HepG2 (cell line): ENCODE data around the gene CCDC157. TPM values are rescaled to one million over a fixed set of nuclear protein-coding genes. Genes with fewer than 3 reads are reported as not detected.

ENCODE experiments used
- BHLHE40 ChIP-seq: IDR thresholded peaks from 2 replicates; pipeline ENCODE4 v1.6.1; 2011; ENCODE audit warnings: low read length, improper control_type of control experiment
- CEBPB ChIP-seq: IDR thresholded peaks from 2 replicates; pipeline ENCODE4 v1.6.1; 2011; ENCODE audit warnings: low read depth, low read length, improper control_type of control experiment, borderline replicate concordance
- FOXO1 ChIP-seq: sonication (generic); formaldehyde crosslinking; IDR thresholded peaks from 2 replicates; pipeline ENCODE4 v1.4.0; 2020; ENCODE audit warnings: missing genetic modification reagents
- FOXP1 ChIP-seq, 2 experiments: fragments of 450-650 bp in 1 of 2; IDR thresholded peaks; 2 replicates each; pipeline ENCODE4 v1.6.1; 2017 to 2018; ENCODE audit warnings: antibody characterized with exemption in 1 of 2
- KDM2A ChIP-seq: sonication (generic); formaldehyde crosslinking; IDR thresholded peaks from 2 replicates; pipeline ENCODE4 v1.4.0; 2020; ENCODE audit warnings: low read depth, missing genetic modification reagents, borderline replicate concordance
- MXI1 ChIP-seq: IDR thresholded peaks from 3 replicates; pipeline ENCODE4 v1.6.1; 2012; ENCODE audit warnings: low read depth, low read length, inconsistent platforms, borderline replicate concordance
- NPAS2 ChIP-seq: sonication (generic); formaldehyde crosslinking; IDR thresholded peaks from 2 replicates; pipeline ENCODE4 v1.8.0; 2022; ENCODE audit warnings: mild to moderate bottlenecking, missing genetic modification reagents, borderline replicate concordance
- NR2F1 ChIP-seq, 2 experiments: fragments of 450-650 bp in 1 of 2; formaldehyde crosslinking in 1 of 2; IDR thresholded peaks; 2 replicates each; pipeline versions ENCODE4 v1.5.0 to v1.6.1; 2016 to 2020; ENCODE audit warnings: mild to moderate bottlenecking in 1 of 2, missing compliant biosample characterization in 1 of 2, missing genetic modification reagents in 1 of 2, moderate library complexity in 1 of 2
- RXRB ChIP-seq: IDR thresholded peaks from 2 replicates; pipeline ENCODE4 v1.6.1; 2016; ENCODE audit warnings: borderline replicate concordance, missing genetic modification reagents, missing compliant biosample characterization
- SALL1 ChIP-seq: sonication (generic); formaldehyde crosslinking; IDR thresholded peaks from 2 replicates; pipeline ENCODE4 v1.8.0; 2022; ENCODE audit warnings: mild to moderate bottlenecking, missing genetic modification reagents
- SKI ChIP-seq: fragments of 450-650 bp; IDR thresholded peaks from one replicate; pipeline ENCODE4 v1.6.1; 2018; ENCODE audit warnings: mild to moderate bottlenecking; ENCODE audit not compliant: partially characterized antibody
- TGIF2 ChIP-seq: IDR thresholded peaks from 2 replicates; pipeline ENCODE4 v1.6.1; 2016; ENCODE audit warnings: control low read depth, missing compliant biosample characterization
- TOPORS ChIP-seq: sonication (generic); formaldehyde crosslinking; IDR thresholded peaks from 2 replicates; pipeline ENCODE4 v1.8.0; 2023; ENCODE audit warnings: mild to moderate bottlenecking, missing genetic modification reagents
- ZBTB38 ChIP-seq: sonication (generic); formaldehyde crosslinking; IDR thresholded peaks from 2 replicates; pipeline ENCODE4 v1.5.1; 2020; ENCODE audit warnings: mild to moderate bottlenecking, missing genetic modification reagents
- ZNF616 ChIP-seq: sonication (generic); formaldehyde crosslinking; IDR thresholded peaks from 2 replicates; pipeline ENCODE4 v1.5.0; 2020; ENCODE audit warnings: low read depth, mild to moderate bottlenecking, missing genetic modification reagents
- ZNF766 ChIP-seq: sonication (generic); formaldehyde crosslinking; IDR thresholded peaks from 2 replicates; pipeline ENCODE4 v1.5.0; 2020; ENCODE audit warnings: missing genetic modification reagents, borderline replicate concordance
- ZNF816 ChIP-seq: sonication (generic); formaldehyde crosslinking; IDR thresholded peaks from 2 replicates; pipeline ENCODE4 v1.8.0; 2022; ENCODE audit warnings: missing genetic modification reagents, mild to moderate bottlenecking, borderline replicate concordance
- polyA plus RNA-seq, 8 experiments: library from polyadenylated mRNA; depleted of rRNA in 3 of 8; stranded (reverse) in 7 of 8; unstranded in 1 of 8; fragments of >200 nt; fragmentation: Illumina TruSeq in 4 of 8; extraction: Trizol in 4 of 8; gene quantifications; 2 replicates each; pipeline versions ENCODE4 v1.2.1 to v1.2.3, GENCODE V29; 2011 to 2016; ENCODE audit warnings: low read depth in 4 of 8, missing spikeins in 1 of 8, mixed read lengths in 1 of 8; ENCODE audit not compliant: insufficient read depth in 1 of 8
- total RNA-seq, 5 experiments: library from RNA; depleted of rRNA; stranded (reverse); fragments of >200 nt; fragmentation: Illumina TruSeq; extraction: Trizol; gene quantifications; 2 replicates each; pipeline ENCODE4 v1.2.3, GENCODE V29; 2016; ENCODE audit warnings: low read depth in 1 of 5
- TF ChIP-seq, protein P1 (sequence below): IDR thresholded peaks from 2 replicates; pipeline ENCODE4 v1.6.1; 2016; ENCODE audit warnings: missing compliant biosample characterization, missing genetic modification reagents, borderline replicate concordance
- TF ChIP-seq, protein P2 (sequence below): IDR thresholded peaks from 2 replicates; pipeline ENCODE4 v1.6.1; 2012; ENCODE audit warnings: inconsistent platforms
- TF ChIP-seq, protein P3 (sequence below): IDR thresholded peaks from 2 replicates; pipeline ENCODE4 v1.6.1; 2016; ENCODE audit warnings: control low read depth
- TF ChIP-seq, protein P4 (sequence below): sonication (generic); formaldehyde crosslinking; IDR thresholded peaks from 2 replicates; pipeline ENCODE4 v1.9.0; 2022; ENCODE audit warnings: missing genetic modification reagents, mild to moderate bottlenecking, borderline replicate concordance
- TF ChIP-seq, protein P5 (sequence below): sonication (generic); formaldehyde crosslinking; IDR thresholded peaks from 2 replicates; pipeline ENCODE4 v1.5.0; 2020; ENCODE audit warnings: mild to moderate bottlenecking, missing genetic modification reagents, moderate library complexity

CCDC157 gene
- total and polyA plus RNA-seq, 2 of the 13 experiments (the other 11 are each of a cell fraction or from before 2014, with no cell fraction given), result 1.4 to 1.6 TPM

DNA sequence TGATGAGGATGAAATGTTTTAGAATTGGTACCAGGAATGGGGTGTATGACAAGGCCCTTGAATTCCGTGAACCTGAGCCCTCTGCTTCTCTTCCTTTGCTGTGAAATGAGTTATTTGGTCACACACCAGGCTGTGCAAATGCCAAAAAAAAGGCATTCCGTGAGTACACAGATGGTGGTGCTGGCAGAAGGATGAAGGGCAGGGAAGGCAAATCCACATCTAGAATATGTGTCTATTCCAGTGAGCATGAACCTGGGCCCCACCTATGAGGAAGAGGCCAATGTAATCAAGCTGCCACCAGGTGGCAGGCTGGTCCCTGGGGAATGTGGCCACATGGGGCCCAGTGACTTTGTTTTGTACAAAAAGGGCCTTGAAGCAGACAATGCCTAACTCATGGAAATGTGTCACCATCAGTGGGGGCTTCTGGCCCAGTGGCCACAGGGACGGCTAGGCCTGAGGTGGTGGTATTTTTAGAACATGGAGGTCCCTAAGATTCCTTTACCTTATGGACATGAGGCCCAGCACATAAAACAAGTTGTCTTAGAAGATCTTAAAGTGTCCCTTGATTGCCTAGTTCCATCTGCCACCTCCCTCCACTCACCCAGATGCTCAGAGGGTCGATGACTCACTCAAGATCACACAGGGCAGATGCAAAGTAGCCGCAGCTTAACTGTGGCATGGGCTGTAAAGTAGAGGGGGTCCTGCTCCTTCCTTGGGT lies 34.3 kb downstream of the CCDC157 start (continued):
- TF ChIP-seq, protein P1, sequence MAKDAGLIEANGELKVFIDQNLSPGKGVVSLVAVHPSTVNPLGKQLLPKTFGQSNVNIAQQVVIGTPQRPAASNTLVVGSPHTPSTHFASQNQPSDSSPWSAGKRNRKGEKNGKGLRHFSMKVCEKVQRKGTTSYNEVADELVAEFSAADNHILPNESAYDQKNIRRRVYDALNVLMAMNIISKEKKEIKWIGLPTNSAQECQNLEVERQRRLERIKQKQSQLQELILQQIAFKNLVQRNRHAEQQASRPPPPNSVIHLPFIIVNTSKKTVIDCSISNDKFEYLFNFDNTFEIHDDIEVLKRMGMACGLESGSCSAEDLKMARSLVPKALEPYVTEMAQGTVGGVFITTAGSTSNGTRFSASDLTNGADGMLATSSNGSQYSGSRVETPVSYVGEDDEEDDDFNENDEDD (CRISPR knock-in tag), result 0 out of 2 replicates have a peak, but pooled peaks have one; percentile 21
- TF ChIP-seq TOPORS (CRISPR knock-in tag) (0 out of 2 replicates have a peak, but pooled peaks have one; percentile 24), BHLHE40 (peak; percentile 29; the same call in 1 of the 2 replicates), KDM2A (CRISPR knock-in tag) (peak; percentile 74), TGIF2 (CRISPR knock-in tag) (0 out of 2 replicates have a peak, but pooled peaks have one; percentile 25), RXRB (CRISPR knock-in tag) (peak; percentile 50; the same call in 1 of the 2 replicates), MXI1 (peak; percentile 27; the same call in 1 of the 3 replicates), ZNF816 (CRISPR knock-in tag) (no peak), ZNF766 (no peak), CEBPB (0 out of 2 replicates have a peak, but pooled peaks have one; percentile 5), SALL1 (CRISPR knock-in tag) (peak; percentile 57; the same call in 1 of the 2 replicates), FOXO1 (CRISPR knock-in tag) (0 out of 2 replicates have a peak, but pooled peaks have one; percentile 18), NPAS2 (CRISPR knock-in tag) (no peak), ZNF616 (CRISPR knock-in tag) (no peak), SKI (no peak), FOXP1 (IDR thresholded peaks at IDR 0.05) (no peak), FOXP1 (CRISPR knock-in tag; IDR thresholded peaks at IDR 0.05) (no peak), ZBTB38 (CRISPR knock-in tag) (no peak), NR2F1 (CRISPR knock-in tag; IDR thresholded peaks at IDR 0.05) (0 out of 4 replicates have a peak, but pooled peaks of 1 of the 2 experiments have one; percentile 11)
- TF ChIP-seq, protein P2, sequence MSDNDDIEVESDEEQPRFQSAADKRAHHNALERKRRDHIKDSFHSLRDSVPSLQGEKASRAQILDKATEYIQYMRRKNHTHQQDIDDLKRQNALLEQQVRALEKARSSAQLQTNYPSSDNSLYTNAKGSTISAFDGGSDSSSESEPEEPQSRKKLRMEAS, result peak; percentile 62
- TF ChIP-seq, protein P3, sequence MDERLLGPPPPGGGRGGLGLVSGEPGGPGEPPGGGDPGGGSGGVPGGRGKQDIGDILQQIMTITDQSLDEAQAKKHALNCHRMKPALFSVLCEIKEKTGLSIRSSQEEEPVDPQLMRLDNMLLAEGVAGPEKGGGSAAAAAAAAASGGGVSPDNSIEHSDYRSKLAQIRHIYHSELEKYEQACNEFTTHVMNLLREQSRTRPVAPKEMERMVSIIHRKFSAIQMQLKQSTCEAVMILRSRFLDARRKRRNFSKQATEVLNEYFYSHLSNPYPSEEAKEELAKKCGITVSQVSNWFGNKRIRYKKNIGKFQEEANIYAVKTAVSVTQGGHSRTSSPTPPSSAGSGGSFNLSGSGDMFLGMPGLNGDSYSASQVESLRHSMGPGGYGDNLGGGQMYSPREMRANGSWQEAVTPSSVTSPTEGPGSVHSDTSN (CRISPR knock-in tag), result no peak
- TF ChIP-seq, protein P4, sequence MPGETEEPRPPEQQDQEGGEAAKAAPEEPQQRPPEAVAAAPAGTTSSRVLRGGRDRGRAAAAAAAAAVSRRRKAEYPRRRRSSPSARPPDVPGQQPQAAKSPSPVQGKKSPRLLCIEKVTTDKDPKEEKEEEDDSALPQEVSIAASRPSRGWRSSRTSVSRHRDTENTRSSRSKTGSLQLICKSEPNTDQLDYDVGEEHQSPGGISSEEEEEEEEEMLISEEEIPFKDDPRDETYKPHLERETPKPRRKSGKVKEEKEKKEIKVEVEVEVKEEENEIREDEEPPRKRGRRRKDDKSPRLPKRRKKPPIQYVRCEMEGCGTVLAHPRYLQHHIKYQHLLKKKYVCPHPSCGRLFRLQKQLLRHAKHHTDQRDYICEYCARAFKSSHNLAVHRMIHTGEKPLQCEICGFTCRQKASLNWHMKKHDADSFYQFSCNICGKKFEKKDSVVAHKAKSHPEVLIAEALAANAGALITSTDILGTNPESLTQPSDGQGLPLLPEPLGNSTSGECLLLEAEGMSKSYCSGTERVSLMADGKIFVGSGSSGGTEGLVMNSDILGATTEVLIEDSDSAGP, result peak; percentile 58; the same call in 1 of the 2 replicates
- TF ChIP-seq, protein P5, sequence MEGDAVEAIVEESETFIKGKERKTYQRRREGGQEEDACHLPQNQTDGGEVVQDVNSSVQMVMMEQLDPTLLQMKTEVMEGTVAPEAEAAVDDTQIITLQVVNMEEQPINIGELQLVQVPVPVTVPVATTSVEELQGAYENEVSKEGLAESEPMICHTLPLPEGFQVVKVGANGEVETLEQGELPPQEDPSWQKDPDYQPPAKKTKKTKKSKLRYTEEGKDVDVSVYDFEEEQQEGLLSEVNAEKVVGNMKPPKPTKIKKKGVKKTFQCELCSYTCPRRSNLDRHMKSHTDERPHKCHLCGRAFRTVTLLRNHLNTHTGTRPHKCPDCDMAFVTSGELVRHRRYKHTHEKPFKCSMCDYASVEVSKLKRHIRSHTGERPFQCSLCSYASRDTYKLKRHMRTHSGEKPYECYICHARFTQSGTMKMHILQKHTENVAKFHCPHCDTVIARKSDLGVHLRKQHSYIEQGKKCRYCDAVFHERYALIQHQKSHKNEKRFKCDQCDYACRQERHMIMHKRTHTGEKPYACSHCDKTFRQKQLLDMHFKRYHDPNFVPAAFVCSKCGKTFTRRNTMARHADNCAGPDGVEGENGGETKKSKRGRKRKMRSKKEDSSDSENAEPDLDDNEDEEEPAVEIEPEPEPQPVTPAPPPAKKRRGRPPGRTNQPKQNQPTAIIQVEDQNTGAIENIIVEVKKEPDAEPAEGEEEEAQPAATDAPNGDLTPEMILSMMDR (CRISPR knock-in tag), result peak; percentile 96
